Gastrocnemius medialis (tissue), 4 donors: ENCODE measurements around the gene NOLC1.

Source experiments
- POLR2A ChIP-seq, 2 donors: fragments of 450-650 bp; IDR thresholded peaks; one replicate each; pipeline ENCODE4 v1.6.1; 2017; ENCODE audit warnings: antibody characterized with exemption in 2 of 2, mild to moderate bottlenecking in 2 of 2, moderate library complexity in 2 of 2
- TF ChIP-seq, protein P1 (sequence below), 5 experiments: fragments of 450-650 bp in 3 of 5; fragments of 200-600 bp in 2 of 5; sonication (generic) in 2 of 5; IDR thresholded peaks in 4 of 5; conservative IDR thresholded peaks in 1 of 5; 1 replicate in 4 of 5; 2 replicates in 1 of 5; pipeline ENCODE4 v1.5.1; 2016 to 2019; ENCODE audit warnings: antibody characterized with exemption in 5 of 5, mild to moderate bottlenecking in 3 of 5, moderate library complexity in 3 of 5

DNA sequence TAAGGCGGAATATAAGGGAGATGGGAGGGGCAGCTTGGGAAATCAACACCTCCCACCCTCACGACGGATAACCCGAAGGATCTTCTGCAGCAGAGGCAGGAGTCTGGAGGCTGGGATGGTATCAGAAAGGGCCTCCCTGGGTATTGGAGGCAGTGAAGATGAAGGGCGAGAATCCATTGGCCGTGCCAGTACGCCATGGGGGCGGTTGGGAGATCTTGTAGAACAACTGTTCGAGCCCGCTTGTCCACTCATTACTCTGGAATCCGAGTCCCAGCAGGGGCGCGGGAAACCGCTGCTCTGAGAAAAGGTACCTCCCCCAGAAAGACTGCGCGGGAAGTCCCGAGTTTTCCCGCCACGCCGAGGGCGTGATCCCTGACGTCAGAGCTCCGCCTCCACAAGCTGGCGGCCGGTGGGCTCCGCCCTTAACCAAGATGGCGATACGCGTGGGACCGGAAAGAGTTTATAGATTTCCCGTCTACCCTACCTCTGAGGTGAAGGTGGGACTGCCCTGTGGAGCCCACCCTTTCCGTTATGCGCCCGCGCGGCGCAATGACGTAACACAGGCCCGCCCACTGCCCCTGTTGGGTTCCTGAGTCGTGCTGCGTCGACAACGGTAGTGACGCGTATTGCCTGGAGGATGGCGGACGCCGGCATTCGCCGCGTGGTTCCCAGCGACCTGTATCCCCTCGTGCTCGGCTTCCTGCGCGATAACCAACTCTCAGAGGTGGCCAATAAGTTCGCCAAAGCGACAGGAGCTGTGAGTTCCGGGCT, at the start of gene NOLC1:
- TF ChIP-seq, protein P1, sequence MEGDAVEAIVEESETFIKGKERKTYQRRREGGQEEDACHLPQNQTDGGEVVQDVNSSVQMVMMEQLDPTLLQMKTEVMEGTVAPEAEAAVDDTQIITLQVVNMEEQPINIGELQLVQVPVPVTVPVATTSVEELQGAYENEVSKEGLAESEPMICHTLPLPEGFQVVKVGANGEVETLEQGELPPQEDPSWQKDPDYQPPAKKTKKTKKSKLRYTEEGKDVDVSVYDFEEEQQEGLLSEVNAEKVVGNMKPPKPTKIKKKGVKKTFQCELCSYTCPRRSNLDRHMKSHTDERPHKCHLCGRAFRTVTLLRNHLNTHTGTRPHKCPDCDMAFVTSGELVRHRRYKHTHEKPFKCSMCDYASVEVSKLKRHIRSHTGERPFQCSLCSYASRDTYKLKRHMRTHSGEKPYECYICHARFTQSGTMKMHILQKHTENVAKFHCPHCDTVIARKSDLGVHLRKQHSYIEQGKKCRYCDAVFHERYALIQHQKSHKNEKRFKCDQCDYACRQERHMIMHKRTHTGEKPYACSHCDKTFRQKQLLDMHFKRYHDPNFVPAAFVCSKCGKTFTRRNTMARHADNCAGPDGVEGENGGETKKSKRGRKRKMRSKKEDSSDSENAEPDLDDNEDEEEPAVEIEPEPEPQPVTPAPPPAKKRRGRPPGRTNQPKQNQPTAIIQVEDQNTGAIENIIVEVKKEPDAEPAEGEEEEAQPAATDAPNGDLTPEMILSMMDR (IDR thresholded peaks at IDR 0.05 in 4 of 5, conservative IDR thresholded peaks at IDR 0.05 in 1 of 5), result peak in 1 of 5 experiments; percentile 24
- peak; percentile 84 to 90 for TF ChIP-seq POLR2A (IDR thresholded peaks at IDR 0.05)
